SH-SY5Y (cell line): ENCODE measurements around the gene CRKL.

Experiments
- GATA2 ChIP-seq: IDR thresholded peaks from 2 replicates; pipeline ENCODE4 v1.6.1; 2011; ENCODE audit warnings: mild to moderate bottlenecking, low read depth, low read length
- GATA3 ChIP-seq: IDR thresholded peaks from 2 replicates; pipeline ENCODE4 v1.6.1; 2011; ENCODE audit warnings: low read depth, mild to moderate bottlenecking, low read length, moderate library complexity

DNA sequence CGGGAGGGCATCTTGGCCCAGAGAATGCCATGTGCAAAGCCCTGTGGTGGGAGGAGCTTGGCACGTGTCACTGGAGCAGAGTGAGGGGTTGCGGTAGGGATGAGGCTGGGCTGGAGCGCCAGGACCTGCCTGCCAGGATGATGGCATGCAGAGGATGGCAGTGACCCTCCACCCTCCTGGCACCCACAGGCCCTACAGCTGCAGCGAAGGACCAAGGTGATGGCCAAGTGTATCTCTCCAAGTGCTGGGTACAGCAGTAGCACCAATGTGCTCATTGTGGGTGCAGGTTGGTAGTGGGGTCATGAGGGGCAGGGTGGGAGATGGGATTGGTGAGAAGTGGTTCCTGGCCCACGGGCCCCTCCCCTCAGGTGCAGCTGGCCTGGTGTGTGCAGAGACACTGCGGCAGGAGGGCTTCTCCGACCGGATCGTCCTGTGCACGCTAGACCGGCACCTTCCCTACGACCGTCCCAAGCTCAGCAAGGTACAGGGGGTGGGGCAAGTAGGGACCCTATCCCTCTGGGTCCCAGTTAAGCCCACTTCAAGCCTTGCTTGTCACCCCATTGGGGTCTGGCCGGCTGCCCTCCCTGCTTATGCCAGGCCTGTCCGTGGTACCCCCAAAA is 57.2 kb downstream of the CRKL start:
- TF ChIP-seq GATA3 = no peak
- no peak for TF ChIP-seq GATA2
